Prostate gland (tissue), 2 donors: ENCODE results near the gene TRMT5. TPM values are rescaled to one million over a fixed set of nuclear protein-coding genes. Genes with fewer than 3 reads are reported as not detected.
A peak's percentile ranks its signal among the peaks of the same experiment; 100 is the strongest.

Experiments used
- DNase-seq: peaks from one replicate; pipeline ENCODE4 v3.0.0-alpha.2; 2019; ENCODE audit warnings: low spot score
- H3K27ac ChIP-seq, 2 donors: fragments of 200-600 bp; sonication (generic); 2 replicates each; pipeline ENCODE4 v1.5.1; 2017 to 2019
- H3K27me3 ChIP-seq: fragments of 200-600 bp; sonication (generic); replicated peaks from 2 replicates; pipeline ENCODE4 v1.5.1; 2019; ENCODE audit not compliant: insufficient read depth
- H3K36me3 ChIP-seq, 2 donors: fragments of 200-600 bp; sonication (generic); 1 replicate in 1 of 2; 2 replicates in 1 of 2; pipeline versions ENCODE4 v1.5.1 to v1.8.1; 2017 to 2019
- H3K4me1 ChIP-seq: fragments of 200-600 bp; sonication (generic); replicated peaks from 2 replicates; pipeline ENCODE4 v1.5.1; 2019
- H3K4me3 ChIP-seq, 2 donors: fragments of 200-600 bp; sonication (generic); 2 replicates each; pipeline ENCODE4 v1.5.1; 2017 to 2019
- H3K9me3 ChIP-seq: fragments of 200-600 bp; sonication (generic); 2 replicates; pipeline ENCODE4 v1.5.1; 2017
- POLR2A ChIP-seq: fragments of 450-650 bp; IDR thresholded peaks from one replicate; pipeline ENCODE4 v1.6.1; 2016; ENCODE audit warnings: antibody characterized with exemption, mild to moderate bottlenecking
- POLR2AphosphoS5 ChIP-seq: sonication (generic); formaldehyde crosslinking; IDR thresholded peaks from one replicate; pipeline ENCODE4 v1.6.1; 2017; ENCODE audit warnings: antibody characterized with exemption
- WGBS: methylation state at CpG from one replicate; pipeline ENCODE4 v1.1.5; 2018; 5-methylcytosine and 5-hydroxymethylcytosine counted together
- intact Hi-C: fragments of 100-400 bp; cut with DNase I; formaldehyde crosslinking; loops from one replicate; pipeline ENCODE4 v1.14.2; 2022
- total RNA-seq, 2 donors: library from RNA; depleted of rRNA; stranded (reverse); fragments of >200 nt; gene quantifications; one replicate each; pipeline ENCODE4 v1.1.0, GENCODE V29; 2016
- TF ChIP-seq, protein P1 (sequence below), 4 experiments: fragments of 200-600 bp in 2 of 4; fragments of 450-650 bp in 2 of 4; sonication (generic) in 2 of 4; IDR thresholded peaks; 1 replicate in 3 of 4; 2 replicates in 1 of 4; pipeline ENCODE4 v1.5.1; 2016 to 2019; ENCODE audit warnings: antibody characterized with exemption in 4 of 4, mild to moderate bottlenecking in 2 of 4, moderate library complexity in 2 of 4

TRMT5 gene
- total RNA-seq, 2 donors from 2014 or later: 8.1 to 18.4 TPM

GRCh38 chr14:60984196-60984595, 3.3 kb upstream of the TRMT5 start:
- no peak for TF ChIP-seq POLR2AphosphoS5
- TF ChIP-seq, protein P1, sequence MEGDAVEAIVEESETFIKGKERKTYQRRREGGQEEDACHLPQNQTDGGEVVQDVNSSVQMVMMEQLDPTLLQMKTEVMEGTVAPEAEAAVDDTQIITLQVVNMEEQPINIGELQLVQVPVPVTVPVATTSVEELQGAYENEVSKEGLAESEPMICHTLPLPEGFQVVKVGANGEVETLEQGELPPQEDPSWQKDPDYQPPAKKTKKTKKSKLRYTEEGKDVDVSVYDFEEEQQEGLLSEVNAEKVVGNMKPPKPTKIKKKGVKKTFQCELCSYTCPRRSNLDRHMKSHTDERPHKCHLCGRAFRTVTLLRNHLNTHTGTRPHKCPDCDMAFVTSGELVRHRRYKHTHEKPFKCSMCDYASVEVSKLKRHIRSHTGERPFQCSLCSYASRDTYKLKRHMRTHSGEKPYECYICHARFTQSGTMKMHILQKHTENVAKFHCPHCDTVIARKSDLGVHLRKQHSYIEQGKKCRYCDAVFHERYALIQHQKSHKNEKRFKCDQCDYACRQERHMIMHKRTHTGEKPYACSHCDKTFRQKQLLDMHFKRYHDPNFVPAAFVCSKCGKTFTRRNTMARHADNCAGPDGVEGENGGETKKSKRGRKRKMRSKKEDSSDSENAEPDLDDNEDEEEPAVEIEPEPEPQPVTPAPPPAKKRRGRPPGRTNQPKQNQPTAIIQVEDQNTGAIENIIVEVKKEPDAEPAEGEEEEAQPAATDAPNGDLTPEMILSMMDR (IDR thresholded peaks at IDR 0.05): no peak
- TF ChIP-seq POLR2A: no peak
- intact Hi-C loops: loop anchor here (5.0 kb wide), 2 partner anchors 262 to 337 kb away; partner anchors contain the start of genes SIX1 and SIX4
- 83% methylated on average over 1 of the region's 1 CpG for WGBS

GRCh38 chr14:60981633-60982455, 965 bp upstream of the TRMT5 start:
- H3K27me3 ChIP-seq: no peaks in the 10 kb centered on the region
- H3K27ac ChIP-seq: peak overlapping the region; percentile 85 to 86
- WGBS: 9% methylated on average over 12 of the region's 12 CpGs
- H3K4me3 ChIP-seq: peak overlapping the region; percentile 70 to 86
- no peak for DNase-seq
- intact Hi-C loops: loop anchor here (5.0 kb wide), 2 partner anchors 260 to 335 kb away; partner anchors contain the start of genes SIX1 and SIX4
- H3K4me1 ChIP-seq: no peaks in the 10 kb centered on the region
- TF ChIP-seq, protein P1 (IDR thresholded peaks at IDR 0.05): no peak
- TF ChIP-seq POLR2AphosphoS5: no peak
- no peak for TF ChIP-seq POLR2A
- H3K9me3 ChIP-seq: no peaks in the 10 kb centered on the region
- no peaks in the 10 kb centered on the region for H3K36me3 ChIP-seq

More at GRCh38 chr14:60984196-60984595, 3.3 kb upstream of the TRMT5 start:
- H3K36me3 ChIP-seq: peaks cover 0 to 3% of the 10 kb centered on the region in 2 donors
- H3K9me3 ChIP-seq: no peaks in the 10 kb centered on the region
- H3K27ac ChIP-seq: no peak overlapping the region
- no peak for DNase-seq
- H3K4me1 ChIP-seq: no peaks in the 10 kb centered on the region
- no peaks in the 10 kb centered on the region for H3K27me3 ChIP-seq
- no peak overlapping the region for H3K4me3 ChIP-seq

- Histone ChIP-seq H3K27me3 (no peaks in the 10 kb centered on the region), H3K4me1 (no peaks in the 10 kb centered on the region), H3K27ac (no peak overlapping the region), H3K9me3 (no peaks in the 10 kb centered on the region), H3K4me3 (no peak overlapping the region), H3K36me3 (no peaks in the 10 kb centered on the region)
- intact Hi-C loops: no loop called here
- TF ChIP-seq POLR2A (no peak), POLR2AphosphoS5 (no peak)
- TF ChIP-seq, protein P1 (IDR thresholded peaks at IDR 0.05): no peak
- DNase-seq: no peak
- 39% methylated on average over 2 of the region's 2 CpGs for WGBS
Measured at GRCh38 chr14:60977847-60978246, 3.0 kb downstream of the TRMT5 start.

GRCh38 chr14:60975551-60975950, 5.3 kb downstream of the TRMT5 start:
- intact Hi-C loops: no loop called here
- Histone ChIP-seq H3K4me1 (no peaks in the 10 kb centered on the region), H3K27ac (no peak overlapping the region), H3K9me3 (no peaks in the 10 kb centered on the region), H3K27me3 (no peaks in the 10 kb centered on the region), H3K4me3 (no peak overlapping the region), H3K36me3 (no peaks in the 10 kb centered on the region)
- 46% methylated on average over 2 of the region's 2 CpGs for WGBS
- DNase-seq: no peak
- TF ChIP-seq POLR2AphosphoS5: no peak

DNA sequence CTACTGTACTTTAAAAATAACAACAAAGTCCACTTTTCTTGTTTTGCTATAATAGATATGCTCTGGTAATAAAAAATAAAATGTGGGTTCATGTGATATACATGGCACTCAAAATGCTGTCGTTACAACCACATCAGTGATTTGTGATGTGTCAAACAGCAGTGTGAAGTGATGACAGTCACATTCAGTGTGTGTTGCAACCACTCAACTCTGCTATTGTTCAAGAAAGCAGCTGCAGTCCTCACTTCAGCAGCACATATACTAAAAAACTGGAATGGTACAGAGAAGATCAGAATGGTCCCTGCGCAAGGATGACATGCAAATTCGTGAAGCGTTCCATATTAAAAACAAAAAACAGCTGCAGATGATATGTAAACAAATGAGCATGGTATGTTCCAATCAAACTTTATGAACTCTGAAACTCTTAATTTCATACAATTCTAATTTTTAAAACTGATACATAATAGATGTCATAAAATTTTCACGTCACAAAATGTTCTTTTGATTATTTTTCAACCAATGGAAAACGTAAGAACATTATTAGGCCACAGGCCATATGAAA, 6.7 kb downstream of the TRMT5 start:
- intact Hi-C loops: no loop called here

More for the DNA sequence above, 6.7 kb downstream of the TRMT5 start:
- H3K4me1 ChIP-seq: no peaks in the 10 kb centered on the region
- no peaks in the 10 kb centered on the region for H3K36me3 ChIP-seq
- H3K4me3 ChIP-seq: no peak overlapping the region
- 68% methylated on average over 6 of the region's 6 CpGs for WGBS
- H3K9me3 ChIP-seq: no peaks in the 10 kb centered on the region
- TF ChIP-seq, protein P1 (IDR thresholded peaks at IDR 0.05): no peak
- no peak for TF ChIP-seq POLR2AphosphoS5
- no peak for TF ChIP-seq POLR2A
- DNase-seq: no peak
- no peaks in the 10 kb centered on the region for H3K27me3 ChIP-seq
- H3K27ac ChIP-seq: no peak overlapping the region
